Right lobe of liver (tissue), 4 donors: Measurements from ENCODE around the gene RHPN2.

ENCODE experiments used
- POLR2A ChIP-seq: fragments of 450-650 bp; IDR thresholded peaks from one replicate; pipeline ENCODE4 v1.6.1; 2017; ENCODE audit warnings: antibody characterized with exemption, mild to moderate bottlenecking
- TF ChIP-seq, protein P1 (sequence below), 4 donors: fragments of 200-600 bp in 3 of 4; fragments of 450-650 bp in 1 of 4; IDR thresholded peaks; one replicate each; pipeline versions ENCODE4 v1.5.1 to v1.8.0; 2016 to 2022; ENCODE audit warnings: antibody characterized with exemption in 4 of 4, mild to moderate bottlenecking in 2 of 4
- donor health status: DM: no; HTN: no; CAD: no.
- donor health status: DM: no; HTN: no; CAD: no.
- donor health status: DM: no; HTN: yes; CAD: no.

GRCh38 chr19:32930567-32930966, 134.1 kb downstream of the RHPN2 start:
- TF ChIP-seq, protein P1, sequence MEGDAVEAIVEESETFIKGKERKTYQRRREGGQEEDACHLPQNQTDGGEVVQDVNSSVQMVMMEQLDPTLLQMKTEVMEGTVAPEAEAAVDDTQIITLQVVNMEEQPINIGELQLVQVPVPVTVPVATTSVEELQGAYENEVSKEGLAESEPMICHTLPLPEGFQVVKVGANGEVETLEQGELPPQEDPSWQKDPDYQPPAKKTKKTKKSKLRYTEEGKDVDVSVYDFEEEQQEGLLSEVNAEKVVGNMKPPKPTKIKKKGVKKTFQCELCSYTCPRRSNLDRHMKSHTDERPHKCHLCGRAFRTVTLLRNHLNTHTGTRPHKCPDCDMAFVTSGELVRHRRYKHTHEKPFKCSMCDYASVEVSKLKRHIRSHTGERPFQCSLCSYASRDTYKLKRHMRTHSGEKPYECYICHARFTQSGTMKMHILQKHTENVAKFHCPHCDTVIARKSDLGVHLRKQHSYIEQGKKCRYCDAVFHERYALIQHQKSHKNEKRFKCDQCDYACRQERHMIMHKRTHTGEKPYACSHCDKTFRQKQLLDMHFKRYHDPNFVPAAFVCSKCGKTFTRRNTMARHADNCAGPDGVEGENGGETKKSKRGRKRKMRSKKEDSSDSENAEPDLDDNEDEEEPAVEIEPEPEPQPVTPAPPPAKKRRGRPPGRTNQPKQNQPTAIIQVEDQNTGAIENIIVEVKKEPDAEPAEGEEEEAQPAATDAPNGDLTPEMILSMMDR (IDR thresholded peaks at IDR 0.05), result no peak
- no peak for TF ChIP-seq POLR2A
